EH (cell line): ENCODE measurements around the gene NHERF1.

ENCODE experiments used
- DNase-seq: peaks from one replicate; pipeline ENCODE4 v3.0.0-alpha.2; 2015; ENCODE audit warnings: low read depth

The NHERF1 gene

DNA sequence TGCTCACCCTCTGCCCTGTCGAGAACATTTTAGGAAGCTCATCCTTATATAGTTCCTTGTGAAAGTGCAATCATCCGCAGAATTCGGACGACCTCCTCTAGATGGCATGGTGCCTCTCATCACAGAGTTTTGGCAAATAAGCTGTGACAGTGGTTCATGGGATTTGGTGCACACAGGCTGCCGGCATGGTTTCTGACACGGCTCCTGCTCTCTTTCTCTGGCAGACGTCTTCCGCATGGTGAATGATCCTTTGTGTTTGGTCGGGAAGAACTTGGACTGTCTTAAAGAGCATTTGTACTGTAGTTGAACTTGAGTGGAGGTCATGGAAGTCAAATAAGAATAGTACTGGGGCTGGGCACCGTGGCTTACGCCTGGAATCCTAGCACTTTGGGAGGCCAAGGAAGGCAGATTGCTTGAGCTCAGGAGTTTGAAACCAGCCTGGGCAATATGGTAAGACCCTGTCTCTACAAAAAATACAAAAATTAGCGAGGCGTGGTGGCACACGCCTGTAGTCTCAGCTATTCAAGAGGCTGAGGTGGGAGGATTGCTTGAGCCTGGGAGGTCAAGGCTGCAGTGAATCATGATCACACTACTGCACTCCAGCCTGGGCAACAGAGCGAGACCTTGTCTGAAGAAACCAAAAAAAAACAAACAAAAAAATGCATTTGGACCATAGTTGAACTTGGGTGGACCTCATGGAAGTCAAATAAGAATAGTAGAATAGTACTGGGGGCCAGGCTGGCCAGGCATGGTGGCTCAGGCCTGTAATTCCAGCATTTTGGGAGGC, 62.5 kb downstream of the NHERF1 start:
- no peak for DNase-seq

DNA sequence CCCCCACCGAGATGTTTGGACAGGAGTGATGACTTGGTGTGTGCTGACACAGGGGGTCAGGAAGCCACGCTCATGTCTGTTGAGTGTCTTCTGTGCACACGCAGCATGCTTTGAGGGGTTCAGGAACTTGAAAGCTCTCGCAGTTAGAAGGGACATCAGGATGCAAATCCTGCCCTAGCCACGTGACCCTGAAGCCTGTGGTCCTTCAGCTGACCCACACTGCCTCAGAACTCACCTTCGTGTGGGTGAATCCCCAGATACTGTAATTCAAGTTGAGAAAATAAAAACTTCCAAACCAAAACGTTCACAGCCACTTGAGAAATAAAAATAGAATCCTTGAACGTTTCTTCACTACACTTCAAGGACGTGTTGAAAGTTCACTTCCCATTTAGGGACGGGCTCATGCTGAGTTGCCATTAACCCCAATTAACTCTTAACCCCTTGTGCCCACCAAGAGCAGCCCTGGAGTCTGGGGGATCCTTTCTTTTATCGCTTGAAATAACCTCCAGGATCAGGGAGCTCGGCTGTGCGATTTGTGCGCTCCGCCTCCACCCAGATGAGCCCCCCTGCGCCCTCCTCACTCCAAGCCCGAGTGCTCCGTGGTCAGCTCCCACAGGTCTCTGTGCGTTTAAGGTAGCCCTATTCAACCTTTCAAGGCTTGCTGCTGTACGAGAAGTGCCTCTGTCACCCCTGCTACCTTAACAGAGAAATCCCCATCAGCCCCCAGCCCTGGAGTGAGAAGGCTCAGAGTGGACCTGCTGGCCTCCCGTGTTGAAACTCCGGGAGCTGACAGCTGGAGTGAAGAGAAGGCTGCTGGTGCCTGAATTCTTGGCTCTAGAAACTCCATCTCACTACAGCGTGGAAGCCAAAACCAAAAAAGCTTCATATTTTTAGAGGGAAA, 63.9 kb downstream of the NHERF1 start:
- DNase-seq: no peak

DNA sequence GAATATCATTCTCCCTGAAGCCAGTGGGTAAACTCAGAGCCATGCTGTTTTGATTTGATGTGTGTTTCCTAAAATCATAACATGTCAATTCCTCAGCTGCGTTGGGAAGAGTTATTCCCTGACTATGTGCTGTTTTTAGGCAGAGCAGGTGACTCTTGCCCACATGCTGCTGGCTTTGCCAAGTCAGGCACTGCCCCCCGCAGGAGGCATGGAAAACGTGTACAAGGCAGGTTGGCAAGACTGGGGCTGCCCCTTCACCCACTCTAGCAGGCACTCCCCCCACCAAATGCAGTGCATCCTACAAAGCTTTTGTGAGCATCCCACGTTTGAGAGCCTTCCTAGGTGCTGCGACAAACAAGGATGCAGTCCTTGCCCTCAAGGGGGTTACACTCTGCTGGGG, 66.0 kb downstream of the NHERF1 start:
- no peak for DNase-seq

DNA sequence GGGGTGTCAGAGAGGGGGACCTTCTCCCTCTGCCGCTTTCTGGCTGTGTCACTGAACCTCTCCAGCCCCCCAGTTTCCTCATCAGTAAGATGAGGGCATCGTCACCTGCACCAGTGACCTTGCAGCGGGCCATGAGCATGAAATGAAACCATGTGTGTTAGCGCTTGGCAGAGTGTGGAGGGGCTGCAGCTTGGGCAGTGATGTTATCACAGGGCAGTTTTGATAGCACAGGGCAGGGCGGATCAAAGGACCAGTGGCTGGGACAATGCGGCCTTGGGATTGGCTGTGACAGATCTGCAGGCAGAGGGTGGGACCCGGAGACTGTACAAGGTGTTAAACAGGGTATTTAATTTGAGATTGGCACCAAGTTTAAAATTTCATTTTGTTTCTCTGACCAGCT, 66.6 kb downstream of the NHERF1 start:
- no peak for DNase-seq

DNA sequence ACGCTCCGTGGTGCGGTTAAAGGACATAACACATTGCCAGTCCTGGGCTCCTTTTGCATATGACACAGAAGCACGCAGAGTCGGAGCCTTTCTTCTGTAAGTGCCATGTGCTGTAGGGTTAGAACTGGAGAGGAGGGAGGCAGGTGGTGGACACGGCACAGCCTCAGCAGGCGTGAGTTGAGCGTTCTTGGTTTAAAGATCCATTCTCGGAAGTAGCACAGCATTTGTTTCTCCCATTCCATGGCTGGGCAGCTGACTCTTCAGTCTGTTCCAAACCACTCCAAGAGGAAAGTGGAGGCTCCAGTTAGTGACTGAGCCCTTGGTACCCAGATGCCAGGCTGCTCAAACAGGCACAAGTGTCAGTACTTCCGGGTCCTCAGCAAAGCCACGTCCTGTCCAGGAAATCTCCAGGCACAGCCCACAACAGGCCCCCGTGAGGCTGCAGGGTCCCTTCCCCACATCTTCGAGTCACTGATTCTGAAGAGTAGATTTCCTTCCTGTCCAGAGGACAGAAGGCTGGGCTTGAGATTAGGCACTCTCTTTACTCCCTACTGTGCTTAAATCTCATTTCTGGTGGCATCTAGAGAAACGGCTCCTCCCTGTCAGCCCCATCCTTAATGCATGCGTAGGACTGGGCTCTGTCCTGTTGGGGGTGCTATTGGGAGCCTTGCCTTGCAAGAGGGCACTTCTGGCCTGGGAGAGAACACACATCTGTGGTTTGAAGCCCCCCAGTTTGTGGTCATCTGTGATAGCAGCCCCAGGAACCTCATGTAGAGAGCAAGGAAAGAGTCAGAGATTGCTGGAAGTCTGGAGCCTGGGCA, 67.3 kb downstream of the NHERF1 start:
- no peak for DNase-seq

- DNase-seq: no peak
These were observed 68.6 kb downstream of the NHERF1 start for GRCh38 chr17:74816905-74817620.

- DNase-seq: no peak
These were observed 70.0 kb downstream of the NHERF1 start for GRCh38 chr17:74818291-74818938.
